OCI-LY7 (cell line): ENCODE results near the gene SCRN2. TPM values are rescaled to one million over a fixed set of nuclear protein-coding genes. Genes with fewer than 3 reads are reported as not detected.

ENCODE experiments used
- BruUV-seq: library from RNA; stranded (reverse); fragments of 400-500 nt; replicated peaks from 2 replicates; lab custom pipeline; 2021; lab: Mats Ljungman, UMichigan
- CTCF ChIA-PET: fragments of 300-600 bp; sonication (Branson Sonifier 250); formaldehyde crosslinking; loops from one replicate; lab custom pipeline; 2022; ENCODE audit warnings: antibody characterized with exemption; ENCODE audit not compliant: unreplicated experiment; lab: Charles Lee
- POLR2A ChIA-PET: fragments of 300-600 bp; sonication (Branson Sonifier 250); formaldehyde crosslinking; loops from one replicate; lab custom pipeline; 2022; ENCODE audit warnings: antibody characterized with exemption; lab: Charles Lee
- DNase-seq: peaks from one replicate; pipeline ENCODE4 v3.0.0-alpha.2; 2015; ENCODE audit warnings: low spot score
- H2AFZ ChIP-seq: fragments of 200-600 bp; sonication (generic), shearing (Covaris generic); 2 replicates; pipeline ENCODE4 v1.6.1; 2014; ENCODE audit warnings: mild to moderate bottlenecking, antibody characterized with exemption, low read length, moderate library complexity
- H3K27ac ChIP-seq: fragments of 200-600 bp; sonication (generic); 2 replicates; pipeline ENCODE4 v1.5.1; 2014; ENCODE audit warnings: mixed run types, low read depth, mild to moderate bottlenecking, moderate library complexity, low read length, inconsistent platforms; ENCODE audit not compliant: poor library complexity, severe bottlenecking
- H3K36me3 ChIP-seq: fragments of 200-600 bp; sonication (generic); 2 replicates; pipeline ENCODE4 v1.6.1; 2014; ENCODE audit warnings: mild to moderate bottlenecking, antibody characterized with exemption, low read length, moderate library complexity, mixed read lengths; ENCODE audit not compliant: insufficient read depth
- H3K4me1 ChIP-seq: fragments of 200-600 bp; sonication (generic); 2 replicates; pipeline ENCODE4 v1.5.1; 2014; ENCODE audit warnings: mild to moderate bottlenecking, low read length; ENCODE audit not compliant: insufficient read depth, poor library complexity, severe bottlenecking
- H3K4me2 ChIP-seq: fragments of 200-600 bp; sonication (generic); 2 replicates; pipeline ENCODE4 v1.6.1; 2014; ENCODE audit warnings: mild to moderate bottlenecking, low read length
- H3K4me3 ChIP-seq: fragments of 200-600 bp; sonication (generic); 2 replicates; pipeline ENCODE4 v1.5.1; 2014; ENCODE audit warnings: mild to moderate bottlenecking, low read depth, low read length; ENCODE audit not compliant: poor library complexity, severe bottlenecking
- H3K79me2 ChIP-seq: fragments of 200-600 bp; sonication (generic); 2 replicates; pipeline ENCODE4 v1.6.1; 2016; ENCODE audit warnings: low read depth, mild to moderate bottlenecking, low read length, moderate library complexity, mixed read lengths; ENCODE audit not compliant: insufficient read depth
- H3K9me2 ChIP-seq: fragments of 200-600 bp; sonication (generic); 2 replicates; pipeline ENCODE4 v1.6.1; 2016; ENCODE audit warnings: mild to moderate bottlenecking, low read length, mixed read lengths; ENCODE audit not compliant: insufficient read depth
- H3K9me3 ChIP-seq: fragments of 200-600 bp; sonication (generic); 2 replicates; pipeline ENCODE4 v1.6.1; 2014; ENCODE audit warnings: mild to moderate bottlenecking, mixed run types, low read length, mixed read lengths
- H4K20me1 ChIP-seq: fragments of 200-600 bp; sonication (generic); 2 replicates; pipeline ENCODE4 v1.6.1; 2014; ENCODE audit warnings: mild to moderate bottlenecking, antibody characterized with exemption, low read length, moderate library complexity, mixed read lengths; ENCODE audit not compliant: insufficient read depth
- EZH2phosphoT487 ChIP-seq: fragments of 200-600 bp; sonication (generic); IDR thresholded peaks from 2 replicates; pipeline ENCODE4 v1.6.1; 2018; ENCODE audit warnings: low read depth, borderline replicate concordance, mild to moderate bottlenecking, mixed run types, antibody characterized with exemption, low read length, moderate library complexity, mixed read lengths
- intact Hi-C: fragments of 100-400 bp; cut with micrococcal nuclease; formaldehyde crosslinking; loops from one replicate; pipeline ENCODE4 v1.10.0; 2022; ENCODE audit not compliant: unreplicated experiment
- total RNA-seq, 2 experiments: library from RNA; depleted of rRNA in 1 of 2; stranded (reverse); fragments of >200 nt in 1 of 2; shearing (Covaris generic) in 1 of 2; gene quantifications; 2 replicates each; pipeline ENCODE4 v1.2.3, GENCODE V29; 2014 to 2022
- TF ChIP-seq, protein P1 (sequence below): fragments of 200-600 bp; sonication (generic); conservative IDR thresholded peaks from 2 replicates; pipeline ENCODE4 v1.5.1; 2014; ENCODE audit warnings: mild to moderate bottlenecking, antibody characterized with exemption, low read length, moderate library complexity, mixed read lengths

SCRN2 gene
- total RNA-seq, 2 experiments from 2014 or later: 37.3 to 42.9 TPM

DNA sequence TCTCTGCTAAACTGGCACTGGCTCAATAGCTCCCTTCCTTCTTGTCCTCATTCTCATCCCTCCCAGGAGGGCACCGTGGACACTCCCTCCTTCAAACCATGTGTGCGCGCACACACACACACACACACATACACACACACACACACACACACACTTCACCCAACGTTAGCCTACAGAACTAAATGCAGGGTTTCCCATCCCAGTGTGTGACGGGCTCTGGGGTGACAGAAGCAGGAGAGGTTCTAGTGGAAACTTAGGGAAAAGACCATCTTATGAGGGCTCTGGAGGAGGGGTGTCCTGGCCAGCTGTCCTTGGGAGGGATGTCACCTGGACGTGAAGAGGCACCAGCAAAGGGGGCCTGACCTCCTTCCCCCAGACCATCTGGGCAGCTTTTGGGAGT lies 39.2 kb downstream of the SCRN2 start:
- H4K20me1 ChIP-seq: no peaks in the 10 kb centered on the region
- DNase-seq: no peak
- TF ChIP-seq, protein P1, sequence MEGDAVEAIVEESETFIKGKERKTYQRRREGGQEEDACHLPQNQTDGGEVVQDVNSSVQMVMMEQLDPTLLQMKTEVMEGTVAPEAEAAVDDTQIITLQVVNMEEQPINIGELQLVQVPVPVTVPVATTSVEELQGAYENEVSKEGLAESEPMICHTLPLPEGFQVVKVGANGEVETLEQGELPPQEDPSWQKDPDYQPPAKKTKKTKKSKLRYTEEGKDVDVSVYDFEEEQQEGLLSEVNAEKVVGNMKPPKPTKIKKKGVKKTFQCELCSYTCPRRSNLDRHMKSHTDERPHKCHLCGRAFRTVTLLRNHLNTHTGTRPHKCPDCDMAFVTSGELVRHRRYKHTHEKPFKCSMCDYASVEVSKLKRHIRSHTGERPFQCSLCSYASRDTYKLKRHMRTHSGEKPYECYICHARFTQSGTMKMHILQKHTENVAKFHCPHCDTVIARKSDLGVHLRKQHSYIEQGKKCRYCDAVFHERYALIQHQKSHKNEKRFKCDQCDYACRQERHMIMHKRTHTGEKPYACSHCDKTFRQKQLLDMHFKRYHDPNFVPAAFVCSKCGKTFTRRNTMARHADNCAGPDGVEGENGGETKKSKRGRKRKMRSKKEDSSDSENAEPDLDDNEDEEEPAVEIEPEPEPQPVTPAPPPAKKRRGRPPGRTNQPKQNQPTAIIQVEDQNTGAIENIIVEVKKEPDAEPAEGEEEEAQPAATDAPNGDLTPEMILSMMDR: no peak
- TF ChIP-seq EZH2phosphoT487: no peak
- H3K4me3 ChIP-seq: no peak overlapping the region
- H3K4me2 ChIP-seq: no peak overlapping the region
- no peaks in the 10 kb centered on the region for H3K9me3 ChIP-seq
- BruUV-seq: no TSS peak
- CTCF ChIA-PET: no interaction called here
- H3K4me1 ChIP-seq: no peaks in the 10 kb centered on the region
- H3K79me2 ChIP-seq: no peaks in the 10 kb centered on the region
- no peak overlapping the region for H2AFZ ChIP-seq
- POLR2A ChIA-PET: no interaction called here
- peaks cover 4% of the 10 kb centered on the region; the same call in 1 of the 2 replicates for H3K36me3 ChIP-seq
- intact Hi-C loops: loop anchor here (1.0 kb wide), 2 partner anchors 26 to 103 kb away; no protein-coding TSS in a partner anchor
- no peak overlapping the region for H3K27ac ChIP-seq
- no peaks in the 10 kb centered on the region for H3K9me2 ChIP-seq

DNA sequence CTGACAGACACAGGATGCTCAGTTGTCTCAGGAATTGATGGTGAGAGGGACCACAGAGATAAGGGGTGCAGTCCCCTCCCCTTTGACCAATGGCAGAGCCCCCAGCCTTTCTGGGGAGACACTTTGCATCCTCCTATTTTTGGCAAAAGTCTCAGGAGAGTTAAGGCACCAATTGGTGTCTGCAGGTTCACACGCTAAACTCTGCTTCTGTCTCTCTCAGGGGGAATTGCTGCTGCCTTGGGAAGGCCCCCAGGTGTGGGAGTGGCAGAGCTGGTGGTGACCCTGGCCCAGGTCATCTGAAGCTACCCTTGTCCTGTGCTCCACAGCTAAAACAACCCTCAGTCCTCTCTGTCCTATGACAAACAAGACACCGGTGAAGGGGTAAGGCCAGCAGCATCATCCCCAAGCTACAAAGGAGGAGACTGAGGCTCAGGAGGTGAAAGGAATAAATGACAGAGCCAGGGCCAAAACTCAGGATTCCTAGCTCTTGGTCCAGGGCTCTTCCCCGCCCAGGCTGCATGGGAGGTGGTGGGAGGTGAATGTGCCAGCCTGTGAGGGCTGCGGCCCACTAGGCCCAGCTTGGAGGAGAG lies 39.8 kb downstream of the SCRN2 start:
- Histone ChIP-seq H4K20me1 (no peaks in the 10 kb centered on the region), H3K79me2 (no peaks in the 10 kb centered on the region), H2AFZ (no peak overlapping the region), H3K27ac (no peak overlapping the region), H3K9me3 (no peaks in the 10 kb centered on the region), H3K4me2 (no peak overlapping the region), H3K36me3 (no peaks in the 10 kb centered on the region), H3K4me3 (no peak overlapping the region), H3K4me1 (no peaks in the 10 kb centered on the region), H3K9me2 (no peaks in the 10 kb centered on the region)
- no peak for DNase-seq
- no TSS peak for BruUV-seq
- TF ChIP-seq, protein P1: no peak
- TF ChIP-seq EZH2phosphoT487: no peak
- ChIA-PET POLR2A (no interaction called here), CTCF (no interaction called here)
- intact Hi-C loops: no loop called here

DNA sequence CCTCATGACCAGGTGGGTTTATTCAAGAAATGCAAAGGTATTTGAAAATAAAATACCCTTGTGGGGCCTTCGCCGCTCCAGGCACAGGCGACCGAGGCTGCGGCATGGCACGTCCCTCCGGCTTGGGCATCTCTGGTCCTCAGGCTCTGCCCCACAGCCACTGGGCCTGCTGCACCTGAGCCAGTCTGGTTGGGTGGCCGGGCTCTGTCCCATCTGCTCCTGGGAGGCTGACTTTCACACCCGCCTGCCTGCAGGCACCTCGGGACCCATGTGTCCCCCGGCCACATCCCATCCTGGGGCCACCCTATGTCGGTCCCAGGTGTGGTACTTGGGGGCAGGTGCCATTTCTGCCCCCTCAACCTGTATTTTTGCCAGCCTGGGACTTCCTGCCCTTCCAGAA lies 40.4 kb downstream of the SCRN2 start:
- H3K4me2 ChIP-seq: no peak overlapping the region
- ChIA-PET CTCF (no interaction called here), POLR2A (no interaction called here)
- no peak for DNase-seq
- no peaks in the 10 kb centered on the region for H3K36me3 ChIP-seq
- no peaks in the 10 kb centered on the region for H4K20me1 ChIP-seq
- no peaks in the 10 kb centered on the region for H3K9me3 ChIP-seq
- no peak overlapping the region for H3K27ac ChIP-seq
- H3K4me3 ChIP-seq: no peak overlapping the region
- H3K79me2 ChIP-seq: no peaks in the 10 kb centered on the region
- intact Hi-C loops: no loop called here
- no TSS peak for BruUV-seq
- no peak overlapping the region for H2AFZ ChIP-seq
- H3K4me1 ChIP-seq: no peaks in the 10 kb centered on the region
- H3K9me2 ChIP-seq: no peaks in the 10 kb centered on the region
- TF ChIP-seq EZH2phosphoT487: no peak
- TF ChIP-seq, protein P1: no peak
